DND-41 (cell line): ENCODE results near the gene OGDHL.

Source experiments
- EZH2 ChIP-seq: IDR thresholded peaks from 3 replicates; pipeline ENCODE4 v1.6.1; 2012; ENCODE audit warnings: borderline replicate concordance, low read depth, mild to moderate bottlenecking, moderate library complexity, low read length, inconsistent platforms; ENCODE audit not compliant: severe bottlenecking
- TF ChIP-seq, protein P1 (sequence below): IDR thresholded peaks from 2 replicates; pipeline ENCODE4 v1.5.1; 2012; ENCODE audit warnings: borderline replicate concordance, low read length, moderate library complexity, mild to moderate bottlenecking; ENCODE audit not compliant: poor library complexity, severe bottlenecking; ENCODE audit errors: extremely low read depth

DNA sequence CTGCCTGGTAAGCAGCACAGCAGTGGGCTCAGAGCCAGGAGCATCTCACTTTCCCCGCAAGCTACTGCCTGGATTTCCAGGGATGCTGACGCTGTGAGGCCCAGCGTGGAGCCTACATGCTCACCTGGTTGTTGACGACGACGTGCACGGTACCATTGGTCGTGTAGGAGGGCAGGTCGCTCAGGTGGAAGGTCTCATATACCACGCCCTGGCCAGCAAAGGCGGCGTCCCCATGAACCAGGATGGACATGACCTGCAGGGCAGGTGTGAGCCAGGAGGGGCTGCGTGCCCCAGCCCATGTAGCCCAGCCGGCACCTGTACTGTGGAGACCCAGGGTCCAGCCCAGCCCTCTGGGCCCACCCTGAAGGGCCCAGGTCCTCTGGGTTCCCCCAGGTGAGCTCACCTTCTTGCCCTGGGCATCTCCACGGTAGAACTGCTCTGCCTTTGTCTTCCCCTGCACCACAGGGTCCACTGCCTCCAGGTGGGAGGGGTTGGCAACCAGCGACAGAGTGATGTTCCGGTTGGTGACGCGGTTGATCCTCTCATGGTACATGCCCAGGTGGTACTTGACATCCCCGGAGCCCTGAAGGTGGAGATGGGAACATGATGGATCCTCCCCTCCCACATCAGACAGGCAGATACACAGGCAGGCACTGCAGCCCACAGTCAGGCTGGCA is 15.4 kb downstream of the OGDHL start:
- TF ChIP-seq, protein P1, sequence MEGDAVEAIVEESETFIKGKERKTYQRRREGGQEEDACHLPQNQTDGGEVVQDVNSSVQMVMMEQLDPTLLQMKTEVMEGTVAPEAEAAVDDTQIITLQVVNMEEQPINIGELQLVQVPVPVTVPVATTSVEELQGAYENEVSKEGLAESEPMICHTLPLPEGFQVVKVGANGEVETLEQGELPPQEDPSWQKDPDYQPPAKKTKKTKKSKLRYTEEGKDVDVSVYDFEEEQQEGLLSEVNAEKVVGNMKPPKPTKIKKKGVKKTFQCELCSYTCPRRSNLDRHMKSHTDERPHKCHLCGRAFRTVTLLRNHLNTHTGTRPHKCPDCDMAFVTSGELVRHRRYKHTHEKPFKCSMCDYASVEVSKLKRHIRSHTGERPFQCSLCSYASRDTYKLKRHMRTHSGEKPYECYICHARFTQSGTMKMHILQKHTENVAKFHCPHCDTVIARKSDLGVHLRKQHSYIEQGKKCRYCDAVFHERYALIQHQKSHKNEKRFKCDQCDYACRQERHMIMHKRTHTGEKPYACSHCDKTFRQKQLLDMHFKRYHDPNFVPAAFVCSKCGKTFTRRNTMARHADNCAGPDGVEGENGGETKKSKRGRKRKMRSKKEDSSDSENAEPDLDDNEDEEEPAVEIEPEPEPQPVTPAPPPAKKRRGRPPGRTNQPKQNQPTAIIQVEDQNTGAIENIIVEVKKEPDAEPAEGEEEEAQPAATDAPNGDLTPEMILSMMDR = no peak
- TF ChIP-seq EZH2 = no peak
